Body of pancreas (tissue), 4 donors: ENCODE measurements around the gene HCN3.

Source experiments
- POLR2A ChIP-seq, 3 donors: fragments of 450-650 bp; IDR thresholded peaks; one replicate each; pipeline ENCODE4 v1.6.1; 2016; ENCODE audit warnings: antibody characterized with exemption in 3 of 3, mild to moderate bottlenecking in 2 of 3
- TF ChIP-seq, protein P1 (sequence below), 7 experiments: fragments of 450-650 bp in 4 of 7; fragments of 200-600 bp in 3 of 7; sonication (generic) in 3 of 7; IDR thresholded peaks; one replicate each; pipeline ENCODE4 v1.5.1; 2016 to 2019; ENCODE audit warnings: antibody characterized with exemption in 7 of 7

DNA sequence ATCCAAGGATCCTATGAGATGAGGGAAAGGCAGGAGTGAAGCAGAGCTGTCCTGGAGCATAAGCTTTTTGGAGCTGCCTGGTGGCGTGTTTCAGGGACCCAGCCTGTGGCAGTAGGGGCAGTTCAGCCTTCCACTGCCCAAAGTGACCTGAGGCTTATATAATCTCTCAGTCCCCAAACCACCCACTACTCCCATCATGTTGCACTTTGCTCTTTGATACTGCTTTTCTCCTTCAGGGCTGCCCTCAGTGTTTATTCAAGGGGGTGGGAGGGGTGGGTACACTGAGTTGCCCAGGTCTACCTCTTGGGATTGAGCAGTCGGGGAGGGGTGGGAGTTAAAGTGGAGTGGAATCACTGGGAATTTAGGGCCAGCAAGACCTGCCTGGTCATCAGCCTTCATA is 9.3 kb downstream of the HCN3 start:
- TF ChIP-seq, protein P1, sequence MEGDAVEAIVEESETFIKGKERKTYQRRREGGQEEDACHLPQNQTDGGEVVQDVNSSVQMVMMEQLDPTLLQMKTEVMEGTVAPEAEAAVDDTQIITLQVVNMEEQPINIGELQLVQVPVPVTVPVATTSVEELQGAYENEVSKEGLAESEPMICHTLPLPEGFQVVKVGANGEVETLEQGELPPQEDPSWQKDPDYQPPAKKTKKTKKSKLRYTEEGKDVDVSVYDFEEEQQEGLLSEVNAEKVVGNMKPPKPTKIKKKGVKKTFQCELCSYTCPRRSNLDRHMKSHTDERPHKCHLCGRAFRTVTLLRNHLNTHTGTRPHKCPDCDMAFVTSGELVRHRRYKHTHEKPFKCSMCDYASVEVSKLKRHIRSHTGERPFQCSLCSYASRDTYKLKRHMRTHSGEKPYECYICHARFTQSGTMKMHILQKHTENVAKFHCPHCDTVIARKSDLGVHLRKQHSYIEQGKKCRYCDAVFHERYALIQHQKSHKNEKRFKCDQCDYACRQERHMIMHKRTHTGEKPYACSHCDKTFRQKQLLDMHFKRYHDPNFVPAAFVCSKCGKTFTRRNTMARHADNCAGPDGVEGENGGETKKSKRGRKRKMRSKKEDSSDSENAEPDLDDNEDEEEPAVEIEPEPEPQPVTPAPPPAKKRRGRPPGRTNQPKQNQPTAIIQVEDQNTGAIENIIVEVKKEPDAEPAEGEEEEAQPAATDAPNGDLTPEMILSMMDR (IDR thresholded peaks at IDR 0.05): no peak
- TF ChIP-seq POLR2A (IDR thresholded peaks at IDR 0.05): no peak
